Psoas muscle (tissue), 8 donors: ENCODE data around the gene MOCS3. TPM values are rescaled to one million over a fixed set of nuclear protein-coding genes. Genes with fewer than 3 reads are reported as not detected.

Source experiments
- ATAC-seq, 4 donors: fragments of 200-7000 bp; cut with Tn5 transposase; one replicate each; pipeline ENCODE4 v1.9.1; 2020; ENCODE audit warnings: moderate library complexity in 3 of 4, mild to moderate bottlenecking in 2 of 4
- DNase-seq, 2 donors: peaks; one replicate each; pipeline ENCODE4 v3.0.0-alpha.2; 2020
- H3K27ac ChIP-seq: fragments of 200-600 bp; one replicate; pipeline ENCODE4 v1.8.0; 2022
- H3K27me3 ChIP-seq, 3 donors: fragments of 200-600 bp in 1 of 3; one replicate each; pipeline versions ENCODE4 v1.6.1 to v1.8.0; 2013 to 2022; ENCODE audit warnings: low read length in 2 of 3, mild to moderate bottlenecking in 2 of 3, moderate library complexity in 1 of 3; ENCODE audit not compliant: insufficient read depth in 3 of 3
- H3K36me3 ChIP-seq, 2 donors: fragments of 200-600 bp in 1 of 2; one replicate each; pipeline versions ENCODE4 v1.6.1 to v1.8.0; 2013 to 2022; ENCODE audit warnings: low read depth in 1 of 2, mild to moderate bottlenecking in 1 of 2, moderate library complexity in 1 of 2; ENCODE audit not compliant: insufficient read depth in 1 of 2
- H3K4me1 ChIP-seq: fragments of 200-600 bp; one replicate; pipeline ENCODE4 v1.8.0; 2022
- H3K4me3 ChIP-seq: fragments of 200-600 bp; one replicate; pipeline ENCODE4 v1.8.0; 2022; ENCODE audit warnings: mild to moderate bottlenecking
- H3K9me3 ChIP-seq: fragments of 200-600 bp; one replicate; pipeline ENCODE4 v1.8.0; 2022
- WGBS, 3 donors: extraction: QIAGEN DNeasy Blood & Tissue Kit; methylation state at CpG; one replicate each; pipeline versions ENCODE4 v1.1.6 to v1.1.7; 2013; 5-methylcytosine and 5-hydroxymethylcytosine counted together
- intact Hi-C, 2 donors: fragments of 100-400 bp; cut with DNase I; formaldehyde crosslinking; loops; one replicate each; pipeline versions ENCODE4 v1.11.0 to v1.14.2; 2022
- polyA plus RNA-seq, 3 donors: library from polyadenylated mRNA; stranded (reverse); fragments of 200-250 nt; gene quantifications; one replicate each; pipeline ENCODE4 v1.2.3, GENCODE V29; 2013
- total RNA-seq, 4 donors: library from RNA; stranded (reverse); fragmentation: NEBNext Ultra II Directional in 2 of 4; extraction: Animal tissue kit (Norgen Biotek cat#: 25700) in 2 of 4; gene quantifications; one replicate each; pipeline versions ENCODE4 v1.2.1 to v1.2.4, GENCODE V29; 2021 to 2023
- TF ChIP-seq, protein P1 (sequence below): fragments of 200-600 bp; IDR thresholded peaks from one replicate; pipeline ENCODE4 v1.8.0; 2022; ENCODE audit warnings: antibody characterized with exemption
- donor health status: healthy with polysubstance abuse.
- donor health status: DM: no; HTN: no; CAD: no; lungs with moderate emphysema.
- donor health status: Bipolar disorder and iron deficiency.
- donor health status: healthy.
- donor health status: DM: yes; HTN: yes; CAD: no.
- donor health status: DM: no; HTN: no; CAD: no.
- donor health status: DM: no; HTN: no; CAD: no.
- donor health status: DM: yes; HTN: yes; CAD: no.

The MOCS3 gene
- total and polyA plus RNA-seq, 7 donors: 2.1 to 5.9 (median 3.5) TPM

DNA sequence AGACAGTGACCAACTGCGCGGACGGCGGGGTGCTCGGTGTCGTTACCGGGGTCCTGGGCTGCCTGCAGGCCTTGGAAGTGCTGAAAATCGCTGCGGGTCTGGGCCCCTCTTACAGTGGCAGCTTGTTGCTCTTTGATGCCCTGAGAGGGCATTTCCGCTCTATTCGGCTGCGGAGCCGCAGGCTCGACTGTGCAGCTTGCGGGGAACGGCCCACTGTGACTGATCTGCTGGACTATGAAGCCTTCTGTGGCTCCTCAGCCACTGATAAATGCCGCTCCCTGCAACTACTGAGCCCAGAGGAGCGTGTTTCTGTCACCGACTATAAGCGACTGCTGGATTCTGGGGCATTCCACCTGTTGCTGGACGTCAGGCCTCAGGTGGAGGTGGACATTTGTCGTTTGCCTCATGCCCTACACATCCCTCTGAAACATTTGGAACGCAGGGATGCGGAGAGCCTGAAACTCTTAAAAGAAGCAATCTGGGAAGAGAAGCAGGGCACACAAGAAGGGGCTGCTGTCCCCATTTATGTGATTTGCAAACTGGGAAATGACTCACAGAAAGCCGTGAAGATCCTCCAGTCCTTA lies 1.0 kb downstream of the MOCS3 start:
- 54 to 57% (median 54%) methylated on average over 25 of the region's 25 CpGs for WGBS, 3 donors
- Histone ChIP-seq H3K9me3 (no peaks in the 10 kb centered on the region), H3K36me3 (peaks cover 0 to 5% of the 10 kb centered on the region in 2 donors), H3K4me1 (peaks cover 47% of the 10 kb centered on the region), H3K4me3 (peak overlapping the region; percentile 86), H3K27me3 (no peaks in the 10 kb centered on the region), H3K27ac (peak overlapping the region; percentile 89)
- intact Hi-C loops: loop anchor here (2.0 to 5.0 kb wide), 2 partner anchors 29 to 42 kb away; partner anchors contain the start of gene ADNP (in 2 of the 2)
- TF ChIP-seq, protein P1, sequence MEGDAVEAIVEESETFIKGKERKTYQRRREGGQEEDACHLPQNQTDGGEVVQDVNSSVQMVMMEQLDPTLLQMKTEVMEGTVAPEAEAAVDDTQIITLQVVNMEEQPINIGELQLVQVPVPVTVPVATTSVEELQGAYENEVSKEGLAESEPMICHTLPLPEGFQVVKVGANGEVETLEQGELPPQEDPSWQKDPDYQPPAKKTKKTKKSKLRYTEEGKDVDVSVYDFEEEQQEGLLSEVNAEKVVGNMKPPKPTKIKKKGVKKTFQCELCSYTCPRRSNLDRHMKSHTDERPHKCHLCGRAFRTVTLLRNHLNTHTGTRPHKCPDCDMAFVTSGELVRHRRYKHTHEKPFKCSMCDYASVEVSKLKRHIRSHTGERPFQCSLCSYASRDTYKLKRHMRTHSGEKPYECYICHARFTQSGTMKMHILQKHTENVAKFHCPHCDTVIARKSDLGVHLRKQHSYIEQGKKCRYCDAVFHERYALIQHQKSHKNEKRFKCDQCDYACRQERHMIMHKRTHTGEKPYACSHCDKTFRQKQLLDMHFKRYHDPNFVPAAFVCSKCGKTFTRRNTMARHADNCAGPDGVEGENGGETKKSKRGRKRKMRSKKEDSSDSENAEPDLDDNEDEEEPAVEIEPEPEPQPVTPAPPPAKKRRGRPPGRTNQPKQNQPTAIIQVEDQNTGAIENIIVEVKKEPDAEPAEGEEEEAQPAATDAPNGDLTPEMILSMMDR: no peak
- peak in 1 of 4 donors; percentile 4 for ATAC-seq
- DNase-seq: no peak

DNA sequence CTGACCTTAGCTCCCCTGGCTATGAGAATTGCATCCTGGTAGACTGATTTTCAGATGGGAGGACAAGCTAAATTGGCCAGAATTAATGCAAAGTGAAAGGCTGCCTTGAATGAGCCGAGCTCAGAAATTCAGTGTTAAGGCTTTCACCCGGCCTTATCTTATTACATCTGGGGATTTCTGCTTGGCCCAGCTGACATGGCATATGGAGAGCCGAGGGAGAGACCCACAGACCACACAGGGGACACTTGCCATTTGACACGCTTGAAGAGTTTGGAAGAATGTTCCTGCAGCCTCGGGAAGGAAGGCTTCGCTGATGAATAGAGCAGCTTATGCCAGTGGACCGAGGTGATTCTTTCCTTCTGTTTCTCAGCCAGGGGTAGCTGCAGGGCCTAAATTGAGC lies 9.0 kb downstream of the MOCS3 start:
- no peaks in the 10 kb centered on the region for H3K27me3 ChIP-seq
- no peak for ATAC-seq
- H3K4me3 ChIP-seq: no peak overlapping the region
- intact Hi-C loops: no loop called here
- no peaks in the 10 kb centered on the region for H3K9me3 ChIP-seq
- H3K36me3 ChIP-seq: no peaks in the 10 kb centered on the region
- H3K4me1 ChIP-seq: no peaks in the 10 kb centered on the region
- WGBS, 3 donors: 13 to 21% (median 18%) methylated on average over 7 of the region's 7 CpGs
- no peak for DNase-seq
- no peak overlapping the region for H3K27ac ChIP-seq
- TF ChIP-seq, protein P1: no peak

DNA sequence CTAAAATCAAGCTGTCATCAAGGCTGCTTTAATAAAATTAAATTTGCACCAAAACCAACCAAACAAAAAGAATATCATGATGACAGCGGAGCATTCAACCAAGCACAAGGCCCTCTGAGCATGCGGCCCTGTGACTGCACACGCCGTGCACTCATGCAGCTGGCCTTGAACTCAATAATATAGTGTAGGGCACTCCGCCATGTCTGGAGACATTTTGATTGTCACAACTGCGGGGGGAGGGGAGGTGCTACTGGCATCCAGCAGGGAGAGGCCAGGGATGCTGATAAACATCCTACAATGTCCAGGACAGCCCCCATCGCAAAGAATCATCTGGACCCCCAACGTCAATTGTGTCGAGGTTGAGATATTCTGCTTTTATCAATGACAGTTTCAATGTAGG lies 9.7 kb downstream of the MOCS3 start:
- no peaks in the 10 kb centered on the region for H3K4me1 ChIP-seq
- WGBS, 3 donors: 78 to 81% (median 80%) methylated on average over 9 of the region's 9 CpGs
- H3K27ac ChIP-seq: no peak overlapping the region
- intact Hi-C loops: no loop called here
- no peaks in the 10 kb centered on the region for H3K36me3 ChIP-seq
- no peak overlapping the region for H3K4me3 ChIP-seq
- H3K27me3 ChIP-seq: no peaks in the 10 kb centered on the region
- ATAC-seq (no peak), DNase-seq (no peak)
- TF ChIP-seq, protein P1: no peak
- no peaks in the 10 kb centered on the region for H3K9me3 ChIP-seq

DNA sequence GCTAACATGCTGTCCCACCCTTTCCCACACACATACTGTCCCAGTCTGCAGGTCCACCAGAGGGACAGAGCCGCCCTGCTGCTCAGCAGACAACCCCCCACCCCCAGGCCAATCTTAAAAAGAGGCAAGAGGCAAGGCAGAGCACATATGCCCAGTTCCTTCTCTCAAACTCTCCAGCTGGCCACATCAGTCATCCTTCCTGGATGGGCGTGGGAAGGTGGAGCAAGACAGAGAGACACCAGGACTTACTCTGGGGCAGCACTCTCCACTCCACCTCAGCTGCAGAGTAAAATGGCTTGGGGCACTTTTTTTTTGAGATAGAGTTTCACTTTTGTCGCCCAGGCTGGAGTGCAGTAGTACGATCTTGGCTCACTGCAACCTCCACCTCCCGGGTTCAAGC lies 10.8 kb downstream of the MOCS3 start:
- DNase-seq (no peak), ATAC-seq (no peak)
- 66 to 77% (median 66%) methylated on average over 5 of the region's 5 CpGs for WGBS, 3 donors
- H3K27ac ChIP-seq: no peak overlapping the region
- intact Hi-C loops: no loop called here
- no peaks in the 10 kb centered on the region for H3K27me3 ChIP-seq
- H3K4me3 ChIP-seq: no peak overlapping the region
- no peaks in the 10 kb centered on the region for H3K9me3 ChIP-seq
- H3K4me1 ChIP-seq: no peaks in the 10 kb centered on the region
- TF ChIP-seq, protein P1: no peak
- H3K36me3 ChIP-seq: no peaks in the 10 kb centered on the region

DNA sequence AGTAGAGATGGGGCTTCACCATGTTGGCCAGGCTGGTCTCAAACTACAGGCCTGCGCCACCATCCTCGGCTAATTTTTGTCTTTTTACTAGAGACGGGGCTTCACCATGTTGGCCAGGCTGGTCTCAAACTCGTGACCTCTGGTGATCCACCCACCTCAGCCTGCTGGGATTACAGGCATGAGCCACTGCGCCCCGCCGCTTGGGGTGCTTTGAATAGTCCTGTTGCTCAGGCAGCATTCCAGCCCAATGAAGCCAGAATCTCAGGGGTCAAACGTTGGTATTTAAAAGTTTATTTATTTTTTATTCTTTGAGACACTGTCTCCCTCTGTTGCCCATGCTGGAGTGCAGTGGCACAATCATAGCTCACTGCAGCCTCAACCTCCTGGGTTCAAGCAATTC lies 11.3 kb downstream of the MOCS3 start:
- Histone ChIP-seq H3K27me3 (no peaks in the 10 kb centered on the region), H3K4me3 (no peak overlapping the region), H3K9me3 (no peaks in the 10 kb centered on the region), H3K36me3 (no peaks in the 10 kb centered on the region), H3K4me1 (no peaks in the 10 kb centered on the region), H3K27ac (no peak overlapping the region)
- WGBS, 3 donors: 77 to 84% (median 77%) methylated on average over 8 of the region's 8 CpGs
- intact Hi-C loops: no loop called here
- TF ChIP-seq, protein P1: no peak
- ATAC-seq: no peak
- no peak for DNase-seq
